Measurements from ENCODE around the gene ANKRD45.
"Not testable (repeated sequence)": the region's sequence is repeated elsewhere in the genome, so short reads cannot be mapped to it uniquely, and the experiment has no call there.

Gene ANKRD45

GRCh38 chr1:173663159-173663558, 6.5 kb downstream of the ANKRD45 start:
- TF ChIP-seq ZFX (IDR thresholded peaks at IDR 0.05; ENCODE audit: borderline replicate concordance) (no peak), CTCF (IDR thresholded peaks at IDR 0.05) (no peak)
- H3K27ac ChIP-seq: no peak overlapping the region

GRCh38 chr1:173661763-173662162, 7.9 kb downstream of the ANKRD45 start:
- no peak overlapping the region for H3K27ac ChIP-seq
- TF ChIP-seq CTCF (IDR thresholded peaks at IDR 0.05) (no peak), ZFX (IDR thresholded peaks at IDR 0.05; ENCODE audit: borderline replicate concordance) (no peak)

GRCh38 chr1:173661271-173661670, 8.4 kb downstream of the ANKRD45 start:
- TF ChIP-seq ZFX (IDR thresholded peaks at IDR 0.05; ENCODE audit: borderline replicate concordance) (no peak), CTCF (IDR thresholded peaks at IDR 0.05) (no peak)
- no peak overlapping the region for H3K27ac ChIP-seq

GRCh38 chr1:173660306-173660705, 9.3 kb downstream of the ANKRD45 start:
- TF ChIP-seq CTCF (IDR thresholded peaks at IDR 0.05): no peak
- no peak for TF ChIP-seq ZFX (IDR thresholded peaks at IDR 0.05; ENCODE audit: borderline replicate concordance)
- no peak overlapping the region for H3K27ac ChIP-seq

GRCh38 chr1:173648880-173649605, 20.6 kb downstream of the ANKRD45 start:
- H3K27ac ChIP-seq: no peak overlapping the region
- TF ChIP-seq CTCF (IDR thresholded peaks at IDR 0.05): no peak
- TF ChIP-seq ZFX (IDR thresholded peaks at IDR 0.05; ENCODE audit: borderline replicate concordance): no peak

GRCh38 chr1:173646656-173647055, 23.0 kb downstream of the ANKRD45 start:
- TF ChIP-seq ZFX (IDR thresholded peaks at IDR 0.05; ENCODE audit: borderline replicate concordance): no peak
- TF ChIP-seq CTCF (IDR thresholded peaks at IDR 0.05): no peak
- no peak overlapping the region for H3K27ac ChIP-seq

- not testable (repeated sequence) for H3K27ac ChIP-seq
Observed at GRCh38 chr1:173642450-173643139, 27.1 kb downstream of the ANKRD45 start.
